HEK293T (cell line): Measurements from ENCODE around the gene TMCC2.

ENCODE experiments used
- CTCF ChIA-PET: fragments of 350-600 bp; formaldehyde crosslinking; extraction: SDS; loops from one replicate; lab custom pipeline; 2021; ENCODE audit warnings: antibody characterized with exemption, inconsistent platforms; lab: Yijun Ruan, JAX
- POLR2A ChIA-PET: fragments of 350-600 bp; formaldehyde crosslinking; extraction: SDS; loops from one replicate; lab custom pipeline; 2020; ENCODE audit warnings: antibody characterized with exemption, inconsistent platforms; lab: Yijun Ruan, JAX
- DNase-seq: peaks from one replicate; pipeline ENCODE4 v3.0.0; 2012; ENCODE audit warnings: mixed read lengths; ENCODE audit errors: extremely low spot score
- ARNT ChIP-seq: fragments of 450-650 bp; IDR thresholded peaks from 2 replicates; pipeline ENCODE4 v1.6.1; 2017; ENCODE audit warnings: mild to moderate bottlenecking
- BHLHE40 ChIP-seq: fragments of 450-650 bp; IDR thresholded peaks from 2 replicates; pipeline ENCODE4 v1.6.1; 2016; ENCODE audit warnings: mild to moderate bottlenecking, moderate library complexity, borderline replicate concordance
- CTBP1 ChIP-seq: fragments of 450-650 bp; IDR thresholded peaks from 2 replicates; pipeline ENCODE4 v1.6.1; 2016; ENCODE audit warnings: borderline replicate concordance
- ELF4 ChIP-seq: fragments of 450-650 bp; IDR thresholded peaks from 2 replicates; pipeline ENCODE4 v1.6.1; 2017; ENCODE audit warnings: antibody characterized with exemption
- FOXA1 ChIP-seq: fragments of 450-650 bp; IDR thresholded peaks from 2 replicates; pipeline ENCODE4 v1.6.1; 2016; ENCODE audit warnings: mild to moderate bottlenecking
- FOXK2 ChIP-seq: fragments of 450-650 bp; IDR thresholded peaks from 2 replicates; pipeline ENCODE4 v1.6.1; 2016; ENCODE audit warnings: mild to moderate bottlenecking
- FOXM1 ChIP-seq: fragments of 450-650 bp; IDR thresholded peaks from 2 replicates; pipeline ENCODE4 v1.6.1; 2017; ENCODE audit warnings: mild to moderate bottlenecking, borderline replicate concordance
- HDGF ChIP-seq: fragments of 450-650 bp; IDR thresholded peaks from 2 replicates; pipeline ENCODE4 v1.6.1; 2017; ENCODE audit warnings: antibody characterized with exemption, borderline replicate concordance
- L3MBTL2 ChIP-seq: fragments of 450-650 bp; conservative IDR thresholded peaks from 2 replicates; pipeline ENCODE4 v1.6.1; 2016; ENCODE audit warnings: mild to moderate bottlenecking
- LEF1 ChIP-seq: fragments of 450-650 bp; IDR thresholded peaks from 2 replicates; pipeline ENCODE4 v1.6.1; 2017; ENCODE audit warnings: mild to moderate bottlenecking, borderline replicate concordance
- NFRKB ChIP-seq: fragments of 450-650 bp; IDR thresholded peaks from 2 replicates; pipeline ENCODE4 v1.6.1; 2016; ENCODE audit warnings: mild to moderate bottlenecking, moderate library complexity
- PKNOX1 ChIP-seq: fragments of 450-650 bp; IDR thresholded peaks from 2 replicates; pipeline ENCODE4 v1.6.1; 2016
- SP1 ChIP-seq: fragments of 450-650 bp; IDR thresholded peaks from 2 replicates; pipeline ENCODE4 v1.6.1; 2017
- SUZ12 ChIP-seq: fragments of 450-650 bp; IDR thresholded peaks from 2 replicates; pipeline ENCODE4 v1.6.1; 2016; ENCODE audit warnings: mild to moderate bottlenecking
- TARDBP ChIP-seq: fragments of 450-650 bp; IDR thresholded peaks from 2 replicates; pipeline ENCODE4 v1.6.1; 2016
- ZNF384 ChIP-seq: fragments of 450-650 bp; IDR thresholded peaks from 2 replicates; pipeline ENCODE4 v1.6.1; 2016

Gene TMCC2

DNA sequence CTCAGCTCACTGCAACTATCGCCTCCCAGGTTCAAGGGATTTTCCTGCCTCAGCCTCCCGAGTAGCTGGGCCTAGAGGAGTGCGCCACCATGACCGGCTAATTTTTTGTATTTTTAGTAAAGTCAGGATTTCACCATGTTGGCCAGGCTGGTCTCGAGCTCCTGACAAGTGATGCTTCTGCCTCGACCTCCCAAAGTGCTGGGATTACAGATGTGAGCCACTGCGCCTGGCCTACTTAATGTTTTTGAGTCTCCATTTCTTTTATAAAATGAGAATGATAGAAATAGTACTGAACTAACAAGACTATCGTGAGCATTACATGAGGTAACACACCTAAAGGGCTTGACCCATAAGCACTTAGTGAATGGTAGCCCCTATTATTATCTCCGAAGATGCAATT lies 72.4 kb downstream of the TMCC2 start:
- CTCF ChIA-PET: interaction anchor here (0.6 to 2.1 kb wide), 3 partner anchors 27 to 486 kb away, joined by 3 to 5 read pairs (median 3); no protein-coding TSS in a partner anchor
- TF ChIP-seq NFRKB: no peak
- TF ChIP-seq FOXM1: no peak
- TF ChIP-seq PKNOX1: no peak
- no peak for TF ChIP-seq TARDBP
- TF ChIP-seq HDGF: no peak
- TF ChIP-seq FOXK2: no peak
- TF ChIP-seq ELF4: no peak
- no peak for TF ChIP-seq FOXA1
- no peak for TF ChIP-seq SP1
- no peak for TF ChIP-seq ARNT
- POLR2A ChIA-PET: no interaction called here
- no peak for DNase-seq

DNA sequence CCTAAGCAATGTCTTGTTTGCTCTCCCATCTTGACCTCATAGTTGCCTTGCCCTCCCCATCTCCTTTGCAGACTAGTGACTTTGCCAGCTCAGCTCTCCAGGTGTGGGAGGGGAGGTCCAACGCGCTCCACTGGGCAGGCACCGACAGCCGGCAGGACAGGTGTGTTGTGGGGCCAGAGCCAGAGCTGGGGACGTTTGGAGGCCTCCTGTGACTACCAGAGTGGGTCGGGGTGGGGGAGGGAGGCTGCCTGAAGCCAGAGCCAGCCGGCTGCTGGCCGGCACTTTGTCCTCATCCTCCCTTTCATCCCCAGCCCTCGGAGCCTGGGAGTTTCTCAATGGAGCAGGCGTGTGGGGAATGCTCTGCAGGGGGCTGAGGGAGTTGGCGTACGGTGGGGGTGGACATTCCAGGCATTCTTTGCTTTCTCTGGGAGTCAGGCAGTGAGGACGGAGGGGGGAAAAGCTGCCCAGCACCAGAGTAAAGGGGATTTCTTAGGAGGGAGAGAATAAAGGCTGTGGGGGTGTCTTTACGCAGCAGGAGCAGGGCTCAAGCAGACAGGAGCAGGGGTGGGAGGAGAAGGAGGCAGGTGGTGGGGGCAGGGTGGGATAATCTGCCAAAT lies 73.6 kb downstream of the TMCC2 start:
- DNase-seq: peak; percentile 60
- TF ChIP-seq HDGF (no peak), SUZ12 (no peak), TARDBP (no peak), SP1 (no peak), ELF4 (no peak), BHLHE40 (no peak), FOXM1 (no peak), ARNT (no peak), ZNF384 (no peak), NFRKB (no peak), L3MBTL2 (no peak), FOXA1 (no peak), LEF1 (no peak), PKNOX1 (no peak), FOXK2 (no peak), CTBP1 (no peak)
- ChIA-PET CTCF (interaction anchor here (0.6 to 2.1 kb wide), 4 partner anchors 28 to 223 kb away, joined by 3 to 5 read pairs (median 3); no protein-coding TSS in a partner anchor), POLR2A (interaction anchor here (1.2 kb wide), 1 partner anchor 180 kb away, joined by 3 read pairs; the partner anchor contains the start of gene RBBP5)

DNA sequence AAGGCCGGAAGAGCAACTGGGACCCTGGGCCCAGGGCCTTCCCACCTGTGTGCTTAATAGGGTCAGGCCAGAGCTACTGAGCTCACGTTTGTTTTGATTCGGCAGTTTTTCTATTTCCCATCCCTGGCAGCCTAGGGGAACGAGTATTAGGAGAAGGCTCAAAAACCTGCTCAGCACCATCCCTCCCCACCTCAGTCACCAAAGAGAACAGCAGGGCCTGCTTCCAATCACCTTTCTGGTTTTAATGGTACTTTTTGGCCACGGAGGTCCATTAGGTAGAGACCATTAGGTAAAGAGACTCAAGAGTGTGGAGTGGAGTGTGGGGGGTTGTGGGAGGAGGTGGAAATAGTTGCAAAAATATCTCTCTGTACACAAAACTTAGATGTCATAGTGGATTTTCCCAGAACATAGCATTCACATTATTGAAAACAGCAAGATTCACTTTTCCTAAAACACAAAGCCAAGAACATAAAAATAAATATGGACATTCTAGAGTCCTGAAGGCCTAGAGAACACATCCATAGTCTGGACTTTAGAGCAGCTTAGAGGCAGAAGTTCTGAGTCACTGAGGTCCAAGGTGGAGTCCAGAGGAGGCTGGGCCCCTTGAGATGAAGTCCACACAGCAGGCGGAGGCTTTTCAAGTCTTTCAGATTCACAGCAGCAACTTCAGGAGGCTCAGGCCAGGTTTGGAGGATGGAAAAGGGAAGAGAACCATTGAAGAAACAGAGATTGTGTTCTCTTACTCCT lies 74.3 kb downstream of the TMCC2 start:
- CTCF ChIA-PET: interaction anchor here (0.6 to 2.1 kb wide), 3 partner anchors 8 to 136 kb away, joined by 3 to 5 read pairs (median 3); no protein-coding TSS in a partner anchor
- DNase-seq: no peak
- TF ChIP-seq CTBP1 (no peak), HDGF (no peak), FOXK2 (no peak), FOXA1 (no peak), SP1 (no peak), BHLHE40 (no peak), LEF1 (no peak), L3MBTL2 (no peak), FOXM1 (no peak), SUZ12 (no peak), ARNT (no peak), NFRKB (no peak), ELF4 (no peak), TARDBP (no peak), ZNF384 (no peak), PKNOX1 (no peak)
- POLR2A ChIA-PET: interaction anchor here (1.2 kb wide), 1 partner anchor 180 kb away, joined by 3 read pairs; the partner anchor contains the start of gene RBBP5

DNA sequence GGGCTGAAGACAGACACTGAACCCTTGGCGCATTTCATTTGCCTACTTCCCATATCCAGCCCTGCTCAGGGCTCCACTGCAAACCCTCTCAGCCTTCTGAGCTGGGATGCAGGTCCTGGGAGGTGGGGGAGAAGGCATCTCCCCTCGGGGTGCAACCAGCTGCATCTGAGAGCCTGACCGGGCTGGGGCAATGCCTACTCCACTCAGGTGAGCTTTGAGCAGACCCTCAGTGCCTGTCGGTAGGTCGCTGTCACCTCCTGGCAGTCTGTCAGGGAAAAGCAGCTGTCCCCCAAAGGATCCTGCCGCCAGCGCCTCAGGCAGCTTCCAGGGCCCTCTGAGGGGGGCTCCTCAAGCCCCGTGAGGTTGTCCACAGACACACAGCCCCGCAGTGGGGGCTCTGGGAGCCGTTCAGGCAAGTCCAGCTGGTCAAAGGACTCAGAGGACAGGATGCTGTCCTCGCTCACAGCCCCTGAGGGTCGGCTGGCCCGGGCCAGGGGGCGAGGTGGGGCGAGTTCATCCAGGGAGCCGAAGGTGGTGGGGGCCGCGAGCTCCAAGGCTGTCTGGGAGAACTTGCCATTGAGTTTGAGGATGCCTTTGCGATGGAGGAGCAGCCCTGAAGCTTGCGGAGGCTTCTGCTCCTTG lies 75.6 kb downstream of the TMCC2 start:
- CTCF ChIA-PET: interaction anchor here (0.7 to 0.9 kb wide), 2 partner anchors 9 to 365 kb away, joined by 3 to 4 read pairs; no protein-coding TSS in a partner anchor
- POLR2A ChIA-PET: no interaction called here
- no peak for TF ChIP-seq CTBP1
- TF ChIP-seq TARDBP: no peak
- TF ChIP-seq PKNOX1: no peak
- TF ChIP-seq SUZ12: no peak
- TF ChIP-seq NFRKB: no peak
- TF ChIP-seq SP1: no peak
- no peak for TF ChIP-seq ELF4
- no peak for TF ChIP-seq LEF1
- no peak for TF ChIP-seq BHLHE40
- no peak for TF ChIP-seq L3MBTL2
- TF ChIP-seq FOXA1: no peak
- no peak for TF ChIP-seq ZNF384
- TF ChIP-seq FOXK2: no peak
- DNase-seq: no peak
